GM23338 (cell line): ENCODE measurements around the gene ASMT. TPM values are rescaled to one million over a fixed set of nuclear protein-coding genes. Genes with fewer than 3 reads are reported as not detected.

Experiments used
- ATAC-seq: fragments of 200-7000 bp; cut with Tn5 transposase; 3 replicates; pipeline ENCODE4 v1.9.1; 2020
- DNase-seq: peaks from one replicate; pipeline ENCODE4 v3.0.0-alpha.2; 2015; ENCODE audit warnings: low spot score
- H2AFZ ChIP-seq: fragments of 200-600 bp; sonication (generic); 2 replicates; pipeline ENCODE4 v1.8.0; 2016; ENCODE audit warnings: antibody characterized with exemption, mild to moderate bottlenecking, moderate library complexity
- H3F3A ChIP-seq: fragments of 200-600 bp; sonication (generic); replicated peaks from 2 replicates; pipeline ENCODE4 v1.8.0; 2017; ENCODE audit warnings: antibody characterized with exemption, mixed run types, low read depth
- H3K27ac ChIP-seq: fragments of 200-600 bp; sonication (generic); 2 replicates; pipeline ENCODE4 v1.6.1; 2016; ENCODE audit warnings: low read depth
- H3K27me3 ChIP-seq: fragments of 200-600 bp; sonication (generic); 2 replicates; pipeline ENCODE4 v1.8.0; 2016; ENCODE audit warnings: mild to moderate bottlenecking, mixed run types, moderate library complexity; ENCODE audit not compliant: insufficient read depth
- H3K36me3 ChIP-seq: fragments of 200-600 bp; sonication (generic); 2 replicates; pipeline ENCODE4 v1.8.0; 2016; ENCODE audit warnings: mild to moderate bottlenecking; ENCODE audit not compliant: insufficient read depth
- H3K4me1 ChIP-seq: fragments of 200-600 bp; sonication (generic); 2 replicates; pipeline ENCODE4 v1.8.0; 2016; ENCODE audit warnings: mild to moderate bottlenecking, moderate library complexity; ENCODE audit not compliant: insufficient read depth
- H3K4me2 ChIP-seq: fragments of 200-600 bp; sonication (generic); 2 replicates; pipeline ENCODE4 v1.7.1; 2017; ENCODE audit warnings: mixed run types
- H3K4me3 ChIP-seq: fragments of 200-600 bp; sonication (generic); 2 replicates; pipeline ENCODE4 v1.6.1; 2016; ENCODE audit warnings: mixed run types
- H3K79me2 ChIP-seq: fragments of 200-600 bp; sonication (generic); replicated peaks from 2 replicates; pipeline ENCODE4 v1.8.0; 2017; ENCODE audit warnings: mild to moderate bottlenecking; ENCODE audit not compliant: insufficient read depth
- H3K9me2 ChIP-seq: fragments of 200-600 bp; sonication (generic); 2 replicates; pipeline ENCODE4 v1.8.0; 2017; ENCODE audit not compliant: insufficient read depth
- H4K20me1 ChIP-seq: fragments of 200-600 bp; sonication (generic); replicated peaks from 2 replicates; pipeline ENCODE4 v1.8.0; 2017; ENCODE audit warnings: mild to moderate bottlenecking; ENCODE audit not compliant: insufficient read depth
- H3K27ac Mint-ChIP-seq: 2 replicates; pipeline ENCODE4 v1.8.0; 2020; ENCODE audit warnings: inconsistent platforms, mild to moderate bottlenecking, moderate library complexity, mixed read lengths
- H3K27me3 Mint-ChIP-seq: 3 replicates; pipeline ENCODE4 v1.8.0; 2022; ENCODE audit warnings: low read depth, mild to moderate bottlenecking, moderate library complexity, mixed read lengths, inconsistent platforms; ENCODE audit not compliant: insufficient read depth, poor library complexity
- H3K36me3 Mint-ChIP-seq: 3 replicates; pipeline ENCODE4 v1.8.0; 2021; ENCODE audit warnings: low read depth, mild to moderate bottlenecking, inconsistent platforms, moderate library complexity, mixed read lengths
- H3K4me1 Mint-ChIP-seq: 3 replicates; pipeline ENCODE4 v1.8.0; 2020; ENCODE audit warnings: mild to moderate bottlenecking, inconsistent platforms, mixed read lengths
- H3K4me3 Mint-ChIP-seq: 3 replicates; pipeline ENCODE4 v1.8.0; 2021; ENCODE audit warnings: moderate library complexity, mild to moderate bottlenecking, inconsistent platforms, mixed read lengths
- H3K9me3 Mint-ChIP-seq: 3 replicates; pipeline ENCODE4 v1.8.0; 2020; ENCODE audit warnings: moderate library complexity, mild to moderate bottlenecking, inconsistent platforms, mixed read lengths
- CTCF ChIP-seq, 2 experiments: fragments of 200-600 bp in 1 of 2; sonication (generic) in 1 of 2; conservative IDR thresholded peaks; 2 replicates each; pipeline versions ENCODE4 v1.5.1 to v1.6.1; 2016 to 2017; ENCODE audit warnings: antibody characterized with exemption in 2 of 2, low read depth in 2 of 2, mild to moderate bottlenecking in 2 of 2, moderate library complexity in 1 of 2
- ETS1 ChIP-seq: IDR thresholded peaks from 2 replicates; pipeline ENCODE4 v1.6.1; 2016; ENCODE audit warnings: antibody characterized with exemption
- EZH2phosphoT487 ChIP-seq: fragments of 200-600 bp; sonication (generic); IDR thresholded peaks from one replicate; pipeline ENCODE4 v1.8.1; 2018; ENCODE audit warnings: antibody characterized with exemption; ENCODE audit not compliant: unreplicated experiment
- JUNB ChIP-seq: IDR thresholded peaks from one replicate; pipeline ENCODE4 v1.6.1; 2016; ENCODE audit warnings: antibody characterized with exemption; ENCODE audit not compliant: unreplicated experiment
- NANOG ChIP-seq: IDR thresholded peaks from 2 replicates; pipeline ENCODE4 v1.6.1; 2016; ENCODE audit warnings: antibody characterized with exemption, borderline replicate concordance
- REST ChIP-seq: IDR thresholded peaks from one replicate; pipeline ENCODE4 v1.6.1; 2018; ENCODE audit warnings: antibody characterized with exemption; ENCODE audit not compliant: unreplicated experiment
- STAT1 ChIP-seq: IDR thresholded peaks from one replicate; pipeline ENCODE4 v1.6.1; 2016; ENCODE audit warnings: antibody characterized with exemption; ENCODE audit not compliant: unreplicated experiment
- ZNF114 ChIP-seq: fragments of 250-450 bp; sonication (Bioruptor Pico); IDR thresholded peaks from 2 replicates; pipeline ENCODE4 v1.5.0; 2020; ENCODE audit warnings: mild to moderate bottlenecking, moderate library complexity
- ZNF462 ChIP-seq: fragments of 250-450 bp; sonication (Bioruptor Pico); IDR thresholded peaks from 2 replicates; pipeline ENCODE4 v1.5.0; 2020; ENCODE audit warnings: mild to moderate bottlenecking, moderate library complexity
- polyA plus RNA-seq: library from polyadenylated mRNA; unstranded; fragments of >200 nt; fragmentation: Nextera tagmentation; extraction: Ambion mirVana; gene quantifications from 2 replicates; pipeline ENCODE4 v1.2.1, GENCODE V29; 2016
- total RNA-seq: library from RNA; depleted of rRNA; stranded (reverse); fragments of >200 nt; shearing (Covaris generic); gene quantifications from 2 replicates; pipeline ENCODE4 v1.2.3, GENCODE V29; 2014

ASMT gene
- total and polyA plus RNA-seq, 2 experiments from 2014 or later = 0.53 to 2.4 TPM

GRCh38 chrX:1584237-1585011 lies 30.4 kb upstream of the ASMT start (continued):
- no peak for TF ChIP-seq ZNF462 (CRISPR knock-in tag)

- Histone ChIP-seq H3K4me2 (peak overlapping the region; percentile 51), H3F3A (peaks cover 5% of the 10 kb centered on the region), H2AFZ (peak overlapping the region; percentile 93), H3K79me2 (peaks cover 4% of the 10 kb centered on the region), H3K27me3 (no peaks in the 10 kb centered on the region), H3K4me1 (peaks cover 5% of the 10 kb centered on the region; the same call in 1 of the 2 replicates), H3K27ac (peak overlapping the region; percentile 74; the same call in 1 of the 2 replicates), H3K4me3 (no peak overlapping the region), H4K20me1 (no peaks in the 10 kb centered on the region; the same call in 1 of the 2 replicates), H3K36me3 (no peaks in the 10 kb centered on the region), H3K9me2 (no peaks in the 10 kb centered on the region)
- TF ChIP-seq JUNB = no peak
- TF ChIP-seq CTCF (conservative IDR thresholded peaks at IDR 0.05; ENCODE audit: low read depth in 2 of 2) = no peak
- no peak for TF ChIP-seq EZH2phosphoT487
- no peak for TF ChIP-seq ZNF114 (CRISPR knock-in tag)
- no peak for TF ChIP-seq NANOG
- no peak for TF ChIP-seq STAT1
- no peak for TF ChIP-seq ETS1
- TF ChIP-seq REST = no peak
- H3K36me3 Mint-ChIP-seq = peaks cover 6% of the 10 kb centered on the region; the same call in 1 of the 3 replicates
- H3K27me3 Mint-ChIP-seq = peaks cover 8% of the 10 kb centered on the region
- DNase-seq = no peak
- H3K27ac Mint-ChIP-seq = no peak overlapping the region
- H3K4me1 Mint-ChIP-seq = no peaks in the 10 kb centered on the region
- peaks cover 55% of the 10 kb centered on the region for H3K9me3 Mint-ChIP-seq
- H3K4me3 Mint-ChIP-seq = no peak overlapping the region
- ATAC-seq = no peak
Measured at GRCh38 chrX:1587161-1587560, 27.7 kb upstream of the ASMT start.
